Activated CD4-positive, CD25-positive, alpha-beta regulatory T cell treated with anti-CD3 and anti-CD28 coated beads, Interleukin-2, amount 50 U/mL, for 24 hours (primary cell): ENCODE data around the gene RRAS2.
"Not testable (repeated sequence)": the region's sequence is repeated elsewhere in the genome, so short reads cannot be mapped to it uniquely, and the experiment has no call there.

Experiments
- ATAC-seq, 2 donors: fragments of 150-1000 bp; cut with Tn5 transposase; one replicate each; pipeline ENCODE4 v1.10.0; 2021; ENCODE audit warnings: mild to moderate bottlenecking in 1 of 2, moderate library complexity in 1 of 2

RRAS2 gene

GRCh38 chr11:14358729-14359439 is at the start of gene RRAS2:
TSS of gene RRAS2 (minus strand) at chr11:14359183. CDS start at chr11:14358870, 313 bp downstream.
- ATAC-seq = peak; percentile 92 to 95

GRCh38 chr11:14408612-14409011 is 49.6 kb upstream of the RRAS2 start:
- no peak for ATAC-seq

GRCh38 chr11:14406116-14406515 is 47.1 kb upstream of the RRAS2 start:
- not testable (repeated sequence) for ATAC-seq

- ATAC-seq = not testable (repeated sequence)
Measured at GRCh38 chr11:14403528-14403927, 44.5 kb upstream of the RRAS2 start.

GRCh38 chr11:14399087-14399486 is 40.1 kb upstream of the RRAS2 start:
- no peak for ATAC-seq

- ATAC-seq = no peak
Measured at GRCh38 chr11:14396273-14396672, 37.3 kb upstream of the RRAS2 start.

- no peak for ATAC-seq
Measured at GRCh38 chr11:14393889-14394288, 34.9 kb upstream of the RRAS2 start.

- no peak for ATAC-seq
Measured at GRCh38 chr11:14393129-14393528, 34.1 kb upstream of the RRAS2 start.

- no peak for ATAC-seq
Measured at GRCh38 chr11:14390669-14391068, 31.7 kb upstream of the RRAS2 start.

GRCh38 chr11:14388352-14388751 is 29.4 kb upstream of the RRAS2 start:
- ATAC-seq = no peak

GRCh38 chr11:14386895-14387480 is 28.0 kb upstream of the RRAS2 start:
- no peak for ATAC-seq

GRCh38 chr11:14386081-14386480 is 27.1 kb upstream of the RRAS2 start:
- ATAC-seq = no peak

GRCh38 chr11:14384338-14384737 is 25.4 kb upstream of the RRAS2 start:
- ATAC-seq = no peak

- no peak for ATAC-seq
Measured at GRCh38 chr11:14381968-14382367, 23.0 kb upstream of the RRAS2 start.

- peak; percentile 73 to 76 for ATAC-seq
Measured at GRCh38 chr11:14380947-14381561, 22.1 kb upstream of the RRAS2 start.

GRCh38 chr11:14380125-14380936 is 21.3 kb upstream of the RRAS2 start:
- no peak for ATAC-seq

GRCh38 chr11:14378171-14378570 is 19.2 kb upstream of the RRAS2 start:
- ATAC-seq = no peak

GRCh38 chr11:14376920-14377319 is 17.9 kb upstream of the RRAS2 start:
- no peak for ATAC-seq

- ATAC-seq = peak in 1 of 2 donors; percentile 27
Measured at GRCh38 chr11:14374922-14375830, 16.2 kb upstream of the RRAS2 start.

- no peak for ATAC-seq
Measured at GRCh38 chr11:14373941-14374646, 15.1 kb upstream of the RRAS2 start.

GRCh38 chr11:14372011-14372410 is 13.0 kb upstream of the RRAS2 start:
- no peak for ATAC-seq
